Endothelial cell (in vitro differentiated cells): ENCODE results near the gene GNPTG. TPM values are rescaled to one million over a fixed set of nuclear protein-coding genes. Genes with fewer than 3 reads are reported as not detected.

ENCODE experiments used
- DNase-seq: peaks from one replicate; pipeline ENCODE4 v3.0.0; 2021; ENCODE audit warnings: low spot score
- H3K27ac Mint-ChIP-seq: one replicate; pipeline ENCODE4 v1.8.0; 2021; ENCODE audit warnings: mixed read lengths, inconsistent platforms; ENCODE audit not compliant: unreplicated experiment
- H3K27me3 Mint-ChIP-seq: one replicate; pipeline ENCODE4 v1.8.0; 2021; ENCODE audit warnings: mild to moderate bottlenecking, moderate library complexity, mixed read lengths, inconsistent platforms; ENCODE audit not compliant: unreplicated experiment
- H3K36me3 Mint-ChIP-seq: one replicate; pipeline ENCODE4 v1.8.0; 2021; ENCODE audit warnings: mild to moderate bottlenecking, low read depth, mixed read lengths, inconsistent platforms; ENCODE audit not compliant: unreplicated experiment
- H3K4me1 Mint-ChIP-seq: one replicate; pipeline ENCODE4 v1.8.0; 2021; ENCODE audit warnings: mild to moderate bottlenecking, mixed read lengths, inconsistent platforms; ENCODE audit not compliant: unreplicated experiment
- H3K4me3 Mint-ChIP-seq: one replicate; pipeline ENCODE4 v1.8.0; 2021; ENCODE audit warnings: mild to moderate bottlenecking, mixed read lengths, inconsistent platforms; ENCODE audit not compliant: unreplicated experiment
- H3K9me3 Mint-ChIP-seq: one replicate; pipeline ENCODE4 v1.8.0; 2021; ENCODE audit warnings: mixed read lengths, inconsistent platforms; ENCODE audit not compliant: unreplicated experiment
- CTCF ChIP-seq: fragments of 200-600 bp; sonication (generic); IDR thresholded peaks from one replicate; pipeline ENCODE4 v1.5.0; 2021; ENCODE audit warnings: antibody characterized with exemption; ENCODE audit not compliant: unreplicated experiment
- total RNA-seq: library from RNA; stranded (reverse); fragmentation: NEBNext Ultra II Directional; extraction: Animal tissue kit (Norgen Biotek cat#: 25700); gene quantifications from one replicate; pipeline ENCODE4 v1.2.1, GENCODE V29; 2021; ENCODE audit not compliant: unreplicated experiment

Gene GNPTG
- total RNA-seq, 1 donor from 2014 or later, result 47.9 TPM

GRCh38 chr16:1377406-1378010 is 25.8 kb downstream of the GNPTG start:
- no peak overlapping the region for H3K27ac Mint-ChIP-seq
- H3K27me3 Mint-ChIP-seq, result peaks cover 12% of the 10 kb centered on the region
- H3K4me1 Mint-ChIP-seq, result peaks cover 9% of the 10 kb centered on the region
- DNase-seq, result no peak
- peaks cover 14% of the 10 kb centered on the region for H3K36me3 Mint-ChIP-seq
- no peak for TF ChIP-seq CTCF
- no peak overlapping the region for H3K4me3 Mint-ChIP-seq
- H3K9me3 Mint-ChIP-seq, result no peaks in the 10 kb centered on the region

DNA sequence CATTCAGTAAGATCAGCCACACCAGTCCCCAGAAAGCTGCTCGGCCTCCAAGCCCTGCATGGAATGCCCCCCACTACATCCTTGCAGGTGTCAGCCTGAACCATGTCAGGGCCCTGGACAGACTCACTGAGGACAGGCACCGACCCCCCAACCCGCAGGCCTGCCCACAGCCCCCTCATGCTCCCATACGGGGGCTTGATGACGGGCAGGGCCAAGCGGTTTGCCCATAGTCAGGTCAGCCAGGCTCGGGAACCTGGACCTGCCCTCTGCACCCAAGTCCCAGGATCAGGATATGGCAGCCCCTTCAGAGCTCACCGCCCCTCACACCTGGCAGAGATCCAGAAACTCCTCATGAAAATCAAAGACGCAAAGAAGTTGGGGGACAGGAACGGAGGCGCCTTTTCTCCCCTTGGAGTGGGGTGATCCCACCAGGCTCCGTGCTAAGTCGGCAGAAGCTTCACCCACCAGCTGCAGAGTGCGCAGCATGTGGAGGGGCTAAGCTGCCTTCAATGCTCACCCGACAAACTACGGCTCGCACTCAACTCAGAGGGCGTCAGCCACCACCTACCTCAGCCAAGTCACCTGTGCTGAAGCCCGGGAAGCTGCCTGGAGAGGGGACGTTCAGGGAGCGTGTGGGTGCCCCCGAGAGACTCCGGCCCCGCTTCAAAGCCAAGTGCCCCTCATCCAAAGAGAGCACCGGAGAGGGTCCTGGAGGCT is 26.5 kb downstream of the GNPTG start:
- Mint-ChIP-seq H3K9me3 (no peaks in the 10 kb centered on the region), H3K4me3 (peak overlapping the region; percentile 87), H3K4me1 (peaks cover 9% of the 10 kb centered on the region), H3K27ac (no peak overlapping the region), H3K36me3 (peaks cover 14% of the 10 kb centered on the region), H3K27me3 (peaks cover 12% of the 10 kb centered on the region)
- DNase-seq, result no peak
- no peak for TF ChIP-seq CTCF

- no peak for TF ChIP-seq CTCF
- peak overlapping the region; percentile 87 for H3K4me3 Mint-ChIP-seq
- H3K36me3 Mint-ChIP-seq, result peaks cover 14% of the 10 kb centered on the region
- peak; percentile 42 for DNase-seq
- H3K27me3 Mint-ChIP-seq, result peaks cover 12% of the 10 kb centered on the region
- H3K4me1 Mint-ChIP-seq, result peaks cover 9% of the 10 kb centered on the region
- H3K27ac Mint-ChIP-seq, result no peak overlapping the region
- no peaks in the 10 kb centered on the region for H3K9me3 Mint-ChIP-seq
These were observed 27.1 kb downstream of the GNPTG start for GRCh38 chr16:1378804-1379303.

GRCh38 chr16:1379304-1380076 is 27.8 kb downstream of the GNPTG start:
- H3K27me3 Mint-ChIP-seq, result peaks cover 12% of the 10 kb centered on the region
- H3K9me3 Mint-ChIP-seq, result no peaks in the 10 kb centered on the region
- DNase-seq, result peak; percentile 75
- H3K4me1 Mint-ChIP-seq, result peaks cover 9% of the 10 kb centered on the region
- peaks cover 14% of the 10 kb centered on the region for H3K36me3 Mint-ChIP-seq
- peak overlapping the region; percentile 92 for H3K4me3 Mint-ChIP-seq
- H3K27ac Mint-ChIP-seq, result peak overlapping the region; percentile 87
- no peak for TF ChIP-seq CTCF
